ENCODE data around the gene CYB5R2. TPM values are rescaled to one million over a fixed set of nuclear protein-coding genes. Genes with fewer than 3 reads are reported as not detected.

Gene CYB5R2
- total RNA-seq, 1 donor from 2014 or later = 25.9 TPM

DNA sequence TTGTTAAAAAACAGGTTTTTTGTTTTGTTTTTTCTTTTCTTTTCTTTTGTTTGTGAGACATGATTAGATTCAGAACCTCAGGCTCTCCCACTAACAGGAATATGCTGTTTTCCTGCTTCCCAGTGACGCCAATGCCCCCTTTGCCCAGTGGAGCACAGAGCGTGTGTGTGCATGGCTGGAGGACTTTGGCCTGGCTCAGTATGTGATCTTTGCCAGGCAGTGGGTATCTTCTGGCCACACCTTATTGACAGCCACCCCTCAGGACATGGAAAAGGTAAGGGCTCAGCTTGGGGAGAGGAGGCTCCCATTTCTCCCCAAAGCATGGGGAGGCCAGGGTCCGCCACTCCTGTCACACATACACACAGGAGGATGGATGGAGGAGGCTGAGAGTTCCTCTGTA is 25.0 kb downstream of the CYB5R2 start:
- no peak overlapping the region for H3K4me3 Mint-ChIP-seq
- DNase-seq (no peak), ATAC-seq (ENCODE audit: low read depth) (no peak)
- H3K9me3 Mint-ChIP-seq = no peaks in the 10 kb centered on the region
- H3K36me3 Mint-ChIP-seq (ENCODE audit: low read depth) = peaks cover 83% of the 10 kb centered on the region
- no peaks in the 10 kb centered on the region for H3K27me3 Mint-ChIP-seq
- H3K27ac Mint-ChIP-seq = no peak overlapping the region
- ChIA-PET POLR2A (no interaction called here), CTCF (no interaction called here)
- intact Hi-C loops (cut with micrococcal nuclease) = no loop called here
- no peaks in the 10 kb centered on the region for H3K4me1 Mint-ChIP-seq
- TF ChIP-seq, protein P1, sequence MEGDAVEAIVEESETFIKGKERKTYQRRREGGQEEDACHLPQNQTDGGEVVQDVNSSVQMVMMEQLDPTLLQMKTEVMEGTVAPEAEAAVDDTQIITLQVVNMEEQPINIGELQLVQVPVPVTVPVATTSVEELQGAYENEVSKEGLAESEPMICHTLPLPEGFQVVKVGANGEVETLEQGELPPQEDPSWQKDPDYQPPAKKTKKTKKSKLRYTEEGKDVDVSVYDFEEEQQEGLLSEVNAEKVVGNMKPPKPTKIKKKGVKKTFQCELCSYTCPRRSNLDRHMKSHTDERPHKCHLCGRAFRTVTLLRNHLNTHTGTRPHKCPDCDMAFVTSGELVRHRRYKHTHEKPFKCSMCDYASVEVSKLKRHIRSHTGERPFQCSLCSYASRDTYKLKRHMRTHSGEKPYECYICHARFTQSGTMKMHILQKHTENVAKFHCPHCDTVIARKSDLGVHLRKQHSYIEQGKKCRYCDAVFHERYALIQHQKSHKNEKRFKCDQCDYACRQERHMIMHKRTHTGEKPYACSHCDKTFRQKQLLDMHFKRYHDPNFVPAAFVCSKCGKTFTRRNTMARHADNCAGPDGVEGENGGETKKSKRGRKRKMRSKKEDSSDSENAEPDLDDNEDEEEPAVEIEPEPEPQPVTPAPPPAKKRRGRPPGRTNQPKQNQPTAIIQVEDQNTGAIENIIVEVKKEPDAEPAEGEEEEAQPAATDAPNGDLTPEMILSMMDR (IDR thresholded peaks at IDR 0.05) = no peak

DNA sequence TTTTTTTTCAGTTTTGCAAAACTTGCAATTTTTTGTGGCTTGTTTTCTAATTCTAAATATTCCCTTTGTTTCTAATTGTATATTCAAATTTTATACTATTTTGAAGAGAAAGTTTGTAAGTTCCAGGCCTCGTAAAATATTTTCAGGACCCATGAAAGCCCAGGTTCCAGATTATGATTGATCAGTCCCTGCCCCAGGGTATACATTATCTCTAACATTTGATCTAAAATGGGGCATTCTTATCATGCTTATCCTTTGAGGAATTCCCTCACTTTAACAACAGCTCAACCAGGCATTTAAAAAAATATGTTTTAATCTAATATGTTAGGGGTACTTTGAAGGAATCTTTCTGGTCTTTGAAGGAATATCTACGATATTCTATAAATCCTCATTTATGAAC is 26.4 kb downstream of the CYB5R2 start:
- H3K9me3 Mint-ChIP-seq = no peaks in the 10 kb centered on the region
- no peaks in the 10 kb centered on the region for H3K4me1 Mint-ChIP-seq
- peaks cover 82% of the 10 kb centered on the region for H3K36me3 Mint-ChIP-seq (ENCODE audit: low read depth)
- H3K27me3 Mint-ChIP-seq = no peaks in the 10 kb centered on the region
- no peak overlapping the region for H3K27ac Mint-ChIP-seq
- TF ChIP-seq, protein P1 (IDR thresholded peaks at IDR 0.05) = no peak
- ATAC-seq (ENCODE audit: low read depth) (no peak), DNase-seq (no peak)
- CTCF ChIA-PET = no interaction called here
- H3K4me3 Mint-ChIP-seq = no peak overlapping the region
- POLR2A ChIA-PET = no interaction called here
- intact Hi-C loops (cut with micrococcal nuclease) = no loop called here

DNA sequence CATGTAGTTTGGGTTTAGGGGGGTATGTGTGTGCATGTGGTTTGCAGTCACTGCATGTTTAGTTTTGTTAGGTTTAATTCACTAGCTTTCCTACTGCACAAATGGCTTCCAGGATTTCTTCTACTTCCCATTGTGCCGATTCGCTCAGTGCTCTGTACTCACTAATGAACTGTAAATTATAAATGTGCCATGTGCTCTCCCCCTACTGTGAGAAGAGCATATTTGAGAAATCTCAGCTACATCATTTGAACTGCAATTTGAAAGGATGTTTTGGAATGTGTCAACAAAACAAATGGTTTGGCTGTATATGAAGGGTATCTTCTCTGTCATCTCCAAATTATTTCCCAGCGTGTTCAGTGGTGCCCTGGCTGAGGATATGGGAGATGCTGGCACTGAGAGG is 28.1 kb downstream of the CYB5R2 start:
- H3K9me3 Mint-ChIP-seq = no peaks in the 10 kb centered on the region
- ATAC-seq (ENCODE audit: low read depth) = no peak
- CTCF ChIA-PET = no interaction called here
- no peaks in the 10 kb centered on the region for H3K27me3 Mint-ChIP-seq
- no peak for DNase-seq
- intact Hi-C loops (cut with micrococcal nuclease) = no loop called here
- no peak overlapping the region for H3K4me3 Mint-ChIP-seq
- no peak overlapping the region for H3K27ac Mint-ChIP-seq
- peaks cover 82% of the 10 kb centered on the region for H3K36me3 Mint-ChIP-seq (ENCODE audit: low read depth)
- no peaks in the 10 kb centered on the region for H3K4me1 Mint-ChIP-seq
- TF ChIP-seq, protein P1 (IDR thresholded peaks at IDR 0.05) = no peak
- POLR2A ChIA-PET = no interaction called here

DNA sequence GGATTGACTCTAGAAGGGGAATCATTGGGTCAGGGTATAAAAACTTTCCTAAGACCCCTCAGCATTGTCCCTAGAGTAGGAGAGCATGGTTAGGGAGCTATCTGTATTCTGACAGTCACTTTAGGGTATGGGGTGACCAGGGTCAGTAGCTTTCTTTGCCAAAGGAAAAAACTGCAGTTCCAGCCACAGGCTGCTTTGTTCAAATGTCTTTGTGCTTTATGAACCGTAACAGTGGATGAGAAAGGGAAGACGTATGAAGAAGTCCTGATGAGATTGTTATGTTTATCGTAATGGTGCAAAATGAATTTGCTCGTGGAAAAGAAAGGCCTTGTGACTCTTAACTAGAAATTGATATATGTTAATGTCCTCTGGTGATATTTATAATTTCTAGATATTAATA is 30.0 kb downstream of the CYB5R2 start:
- intact Hi-C loops (cut with micrococcal nuclease) = no loop called here
- no peak overlapping the region for H3K4me3 Mint-ChIP-seq
- TF ChIP-seq, protein P1 (IDR thresholded peaks at IDR 0.05) = no peak

GRCh38 chr11:7642747-7643146 is 30.6 kb downstream of the CYB5R2 start:
- H3K4me1 Mint-ChIP-seq = peaks cover 10% of the 10 kb centered on the region
- DNase-seq (no peak), ATAC-seq (ENCODE audit: low read depth) (no peak)
- ChIA-PET CTCF (no interaction called here), POLR2A (no interaction called here)
- H3K27ac Mint-ChIP-seq = no peak overlapping the region
- peaks cover 80% of the 10 kb centered on the region for H3K36me3 Mint-ChIP-seq (ENCODE audit: low read depth)
- intact Hi-C loops (cut with micrococcal nuclease) = no loop called here
- no peak overlapping the region for H3K4me3 Mint-ChIP-seq
- TF ChIP-seq, protein P1 (IDR thresholded peaks at IDR 0.05) = no peak
- no peaks in the 10 kb centered on the region for H3K27me3 Mint-ChIP-seq
- H3K9me3 Mint-ChIP-seq = no peaks in the 10 kb centered on the region

More for the DNA sequence above, 30.0 kb downstream of the CYB5R2 start:
- DNase-seq (no peak), ATAC-seq (ENCODE audit: low read depth) (no peak)
- Mint-ChIP-seq H3K27ac (no peak overlapping the region), H3K36me3 (ENCODE audit: low read depth) (peaks cover 81% of the 10 kb centered on the region), H3K27me3 (no peaks in the 10 kb centered on the region), H3K9me3 (no peaks in the 10 kb centered on the region), H3K4me1 (peaks cover 7% of the 10 kb centered on the region)
- POLR2A ChIA-PET = no interaction called here
- CTCF ChIA-PET = no interaction called here

All from activated B cell treated with CpG ODN at 0.5 μM for 24 hours (primary cell).